Activated T-helper 17 cell treated with anti-CD3 and anti-CD28 coated beads, Interleukin-2, amount 50 U/mL, for 72 hours (primary cell): ENCODE measurements around the gene SECISBP2L. TPM values are rescaled to one million over a fixed set of nuclear protein-coding genes. Genes with fewer than 3 reads are reported as not detected.
A peak's percentile ranks its signal among the peaks of the same experiment; 100 is the strongest.
"Not testable (repeated sequence)": the region's sequence is repeated elsewhere in the genome, so short reads cannot be mapped to it uniquely, and the experiment has no call there.

Source experiments
- ATAC-seq: fragments of 150-1000 bp; cut with Tn5 transposase; replicated peaks from 2 replicates; pipeline ENCODE4 v1.10.0; 2021; ENCODE audit warnings: mild to moderate bottlenecking, moderate library complexity
- H3K27ac Mint-ChIP-seq: one replicate; pipeline ENCODE4 v1.8.0; 2022; ENCODE audit warnings: mixed read lengths
- H3K27me3 Mint-ChIP-seq: one replicate; pipeline ENCODE4 v1.8.0; 2022; ENCODE audit warnings: mixed read lengths
- H3K36me3 Mint-ChIP-seq: one replicate; pipeline ENCODE4 v1.8.0; 2022; ENCODE audit warnings: low read depth, mild to moderate bottlenecking, mixed read lengths
- H3K4me1 Mint-ChIP-seq: one replicate; pipeline ENCODE4 v1.8.0; 2022; ENCODE audit warnings: mixed read lengths
- H3K4me3 Mint-ChIP-seq: one replicate; pipeline ENCODE4 v1.8.0; 2022; ENCODE audit warnings: mild to moderate bottlenecking, mixed read lengths
- H3K9me3 Mint-ChIP-seq: one replicate; pipeline ENCODE4 v1.8.0; 2022; ENCODE audit warnings: mixed read lengths
- total RNA-seq, 2 donors: library from RNA; stranded (reverse); gene quantifications; one replicate each; pipeline ENCODE4 v1.2.3, GENCODE V29; 2022

Gene SECISBP2L, protein sequence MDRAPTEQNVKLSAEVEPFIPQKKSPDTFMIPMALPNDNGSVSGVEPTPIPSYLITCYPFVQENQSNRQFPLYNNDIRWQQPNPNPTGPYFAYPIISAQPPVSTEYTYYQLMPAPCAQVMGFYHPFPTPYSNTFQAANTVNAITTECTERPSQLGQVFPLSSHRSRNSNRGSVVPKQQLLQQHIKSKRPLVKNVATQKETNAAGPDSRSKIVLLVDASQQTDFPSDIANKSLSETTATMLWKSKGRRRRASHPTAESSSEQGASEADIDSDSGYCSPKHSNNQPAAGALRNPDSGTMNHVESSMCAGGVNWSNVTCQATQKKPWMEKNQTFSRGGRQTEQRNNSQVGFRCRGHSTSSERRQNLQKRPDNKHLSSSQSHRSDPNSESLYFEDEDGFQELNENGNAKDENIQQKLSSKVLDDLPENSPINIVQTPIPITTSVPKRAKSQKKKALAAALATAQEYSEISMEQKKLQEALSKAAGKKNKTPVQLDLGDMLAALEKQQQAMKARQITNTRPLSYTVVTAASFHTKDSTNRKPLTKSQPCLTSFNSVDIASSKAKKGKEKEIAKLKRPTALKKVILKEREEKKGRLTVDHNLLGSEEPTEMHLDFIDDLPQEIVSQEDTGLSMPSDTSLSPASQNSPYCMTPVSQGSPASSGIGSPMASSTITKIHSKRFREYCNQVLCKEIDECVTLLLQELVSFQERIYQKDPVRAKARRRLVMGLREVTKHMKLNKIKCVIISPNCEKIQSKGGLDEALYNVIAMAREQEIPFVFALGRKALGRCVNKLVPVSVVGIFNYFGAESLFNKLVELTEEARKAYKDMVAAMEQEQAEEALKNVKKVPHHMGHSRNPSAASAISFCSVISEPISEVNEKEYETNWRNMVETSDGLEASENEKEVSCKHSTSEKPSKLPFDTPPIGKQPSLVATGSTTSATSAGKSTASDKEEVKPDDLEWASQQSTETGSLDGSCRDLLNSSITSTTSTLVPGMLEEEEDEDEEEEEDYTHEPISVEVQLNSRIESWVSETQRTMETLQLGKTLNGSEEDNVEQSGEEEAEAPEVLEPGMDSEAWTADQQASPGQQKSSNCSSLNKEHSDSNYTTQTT
- total RNA-seq = 10 to 100 TPM; 20.1 to 40.2 TPM

DNA sequence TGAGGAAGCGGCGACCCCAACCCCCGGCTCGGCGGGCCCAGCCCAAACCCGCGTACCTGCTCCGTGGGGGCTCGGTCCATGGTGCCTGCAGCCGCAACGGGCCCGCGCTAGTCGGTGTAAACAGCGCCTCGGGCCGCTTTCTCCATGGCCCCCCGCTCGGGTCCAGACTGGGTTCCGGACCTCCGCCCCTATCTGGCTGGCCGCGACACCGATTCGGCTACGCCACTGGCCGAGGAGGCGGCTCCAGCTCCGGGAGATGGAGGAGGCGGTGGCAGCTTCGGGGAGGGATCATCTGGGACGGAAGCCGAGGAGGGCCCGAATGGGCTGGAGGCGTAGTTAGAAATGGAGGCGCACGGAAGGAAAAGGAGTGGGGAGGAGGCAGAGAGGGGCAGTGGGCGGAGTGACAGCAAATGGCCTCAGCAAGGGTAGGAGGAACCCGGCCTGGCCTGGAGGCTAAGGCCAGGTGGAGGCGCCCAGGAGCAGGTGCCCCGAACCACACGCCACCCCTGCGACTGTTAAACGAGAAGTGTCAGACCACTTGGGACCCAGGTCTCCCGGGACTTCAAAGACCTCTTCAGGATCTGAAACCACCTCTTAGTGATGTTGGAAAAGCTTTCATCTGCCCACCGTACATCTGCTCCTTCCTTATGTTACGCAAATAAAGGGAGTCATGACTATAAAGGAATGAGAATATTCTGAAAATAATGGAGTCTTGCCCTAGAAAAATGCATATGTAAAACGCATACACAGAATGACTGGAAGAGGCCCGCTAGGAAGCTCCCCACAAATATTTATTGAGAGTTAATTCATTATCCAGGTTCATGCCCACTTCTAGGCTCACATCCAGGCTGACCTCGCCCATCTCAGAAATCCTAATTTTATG is at the start of gene SECISBP2L:
TSS of gene SECISBP2L (minus strand) at position 227 of the 883 bp plus-strand sequence. CDS start at position 80, 147 bp downstream.
- peaks cover 5% of the 10 kb centered on the region for H3K36me3 Mint-ChIP-seq
- no peaks in the 10 kb centered on the region for H3K9me3 Mint-ChIP-seq
- H3K27ac Mint-ChIP-seq = peak within 1 kb of the TSS; percentile 96
- peak within 1 kb of the TSS; percentile 97 for H3K4me3 Mint-ChIP-seq
- H3K27me3 Mint-ChIP-seq = no peaks in the 10 kb centered on the region
- H3K4me1 Mint-ChIP-seq = peaks cover 8% of the 10 kb centered on the region
- ATAC-seq = peak; percentile 94

DNA sequence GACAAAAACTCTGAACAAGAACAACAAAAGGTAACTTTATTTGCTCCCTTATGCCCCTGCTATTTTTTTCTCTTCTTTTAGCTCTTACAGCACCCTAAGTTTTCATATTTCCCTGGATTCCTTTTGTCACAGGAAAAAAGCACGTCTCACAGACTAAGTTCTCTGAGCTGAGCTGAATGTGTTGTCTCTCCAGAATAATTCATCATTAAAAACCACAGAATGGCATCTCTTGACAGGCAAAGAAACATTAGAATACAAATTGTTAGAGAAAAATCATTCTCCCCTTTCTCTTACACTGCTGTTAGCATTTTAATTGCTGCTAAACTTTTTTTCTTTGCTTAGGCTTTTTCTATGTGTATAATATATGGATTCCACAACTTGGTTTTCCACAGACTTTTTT is 48.7 kb upstream of the SECISBP2L start:
- Mint-ChIP-seq H3K27ac (no peak overlapping the region), H3K27me3 (no peaks in the 10 kb centered on the region), H3K4me3 (no peak overlapping the region), H3K4me1 (no peaks in the 10 kb centered on the region), H3K9me3 (no peaks in the 10 kb centered on the region), H3K36me3 (no peaks in the 10 kb centered on the region)
- no peak for ATAC-seq

DNA sequence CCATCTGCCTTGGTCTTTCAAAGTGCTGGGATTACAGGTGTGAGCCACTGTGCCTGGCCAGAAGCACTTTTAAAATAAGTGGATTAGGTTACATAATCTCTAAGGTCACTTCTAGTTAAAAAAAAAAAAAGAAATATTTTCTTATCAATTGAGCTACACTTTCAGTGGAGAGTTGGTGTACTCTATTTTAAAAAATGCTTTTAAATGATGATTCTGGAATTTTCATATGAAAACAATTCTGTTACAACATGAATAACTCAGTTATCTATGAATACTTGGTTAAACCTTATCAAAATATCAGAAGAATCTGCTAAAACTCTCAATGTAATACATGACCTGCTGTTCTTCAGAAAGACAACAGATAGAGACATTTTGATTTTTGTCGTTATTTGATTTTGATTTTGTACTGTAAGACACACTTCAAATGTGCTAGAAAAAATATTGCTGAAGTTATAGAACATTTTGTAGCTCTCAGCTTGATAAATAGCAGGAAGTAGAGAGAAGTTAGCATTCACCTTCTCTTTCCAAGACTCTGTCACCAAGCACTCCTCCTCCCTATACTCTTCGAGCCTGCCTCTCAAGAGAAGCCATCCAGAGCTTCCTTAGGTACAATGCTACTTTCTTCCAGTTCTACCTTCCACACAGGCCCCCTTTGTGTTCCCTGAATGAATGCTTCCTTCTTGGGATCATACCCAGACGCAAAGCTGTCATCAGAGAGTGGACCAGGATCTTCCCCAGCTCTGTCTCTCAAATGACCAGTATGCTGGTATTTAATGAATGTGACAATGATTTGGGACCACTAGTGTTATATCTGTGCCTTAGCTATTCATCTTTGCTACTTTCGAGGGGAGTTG is 47.2 kb upstream of the SECISBP2L start:
- no peak for ATAC-seq
- H3K9me3 Mint-ChIP-seq = no peaks in the 10 kb centered on the region
- H3K27ac Mint-ChIP-seq = no peak overlapping the region
- H3K27me3 Mint-ChIP-seq = no peaks in the 10 kb centered on the region
- no peaks in the 10 kb centered on the region for H3K4me1 Mint-ChIP-seq
- no peaks in the 10 kb centered on the region for H3K36me3 Mint-ChIP-seq
- H3K4me3 Mint-ChIP-seq = no peak overlapping the region

DNA sequence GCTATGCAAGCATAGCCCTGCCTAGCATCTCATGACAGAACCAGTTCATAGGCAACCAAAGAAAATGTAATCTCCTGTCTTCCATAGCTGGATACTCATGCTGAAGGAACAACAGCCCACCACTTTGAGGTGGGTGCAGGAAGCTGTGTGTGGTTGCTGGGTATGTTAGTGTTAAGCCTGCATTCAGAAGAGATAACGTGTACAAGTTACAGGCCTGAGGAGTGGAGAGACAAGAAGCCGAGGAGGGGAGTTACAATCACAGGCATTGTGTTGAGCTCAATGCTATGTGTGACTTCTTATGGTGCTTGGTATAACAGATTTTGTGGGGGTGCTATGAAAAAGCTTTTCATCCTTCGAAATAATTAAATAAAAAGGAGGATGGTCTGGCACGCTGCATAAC is 42.8 kb upstream of the SECISBP2L start:
- no peaks in the 10 kb centered on the region for H3K27me3 Mint-ChIP-seq
- no peaks in the 10 kb centered on the region for H3K9me3 Mint-ChIP-seq
- H3K36me3 Mint-ChIP-seq = no peaks in the 10 kb centered on the region
- no peaks in the 10 kb centered on the region for H3K4me1 Mint-ChIP-seq
- H3K27ac Mint-ChIP-seq = no peak overlapping the region
- ATAC-seq = no peak
- no peak overlapping the region for H3K4me3 Mint-ChIP-seq

DNA sequence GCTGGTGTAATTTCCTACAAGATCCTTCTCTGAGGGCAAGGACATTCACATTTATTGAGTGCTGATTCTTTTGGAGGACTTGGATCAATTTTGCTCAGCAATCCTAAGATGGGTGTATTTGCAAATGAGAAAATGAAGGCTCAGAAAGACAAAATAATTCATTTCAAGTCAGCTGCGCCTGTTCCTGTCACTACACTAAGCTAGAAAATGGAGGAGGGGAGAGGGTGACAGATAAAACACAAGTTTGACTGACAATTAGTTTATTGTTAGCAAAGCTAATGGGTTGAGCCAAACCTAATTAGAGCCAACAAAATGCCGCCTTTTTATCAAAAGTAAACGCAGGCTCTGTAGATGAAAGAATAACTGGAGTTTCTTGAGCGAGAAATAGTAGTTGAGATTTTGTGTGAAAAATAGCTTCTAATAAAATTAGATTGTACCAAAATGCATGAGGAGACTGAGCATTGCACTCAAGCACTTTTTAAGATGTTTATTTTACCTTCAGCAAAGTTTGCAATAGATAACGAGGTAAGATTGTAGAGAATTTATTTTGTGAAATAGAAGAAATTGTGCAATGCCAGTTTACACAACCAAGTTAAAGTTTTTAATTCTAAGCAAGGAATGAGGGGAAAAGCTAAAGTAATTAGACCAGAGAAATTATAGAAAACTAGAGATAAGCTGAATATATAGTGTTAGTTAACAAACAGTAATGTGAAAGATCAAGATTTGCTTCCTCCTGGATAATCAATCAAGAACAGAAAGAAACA is 39.6 kb upstream of the SECISBP2L start:
- no peaks in the 10 kb centered on the region for H3K4me1 Mint-ChIP-seq

DNA sequence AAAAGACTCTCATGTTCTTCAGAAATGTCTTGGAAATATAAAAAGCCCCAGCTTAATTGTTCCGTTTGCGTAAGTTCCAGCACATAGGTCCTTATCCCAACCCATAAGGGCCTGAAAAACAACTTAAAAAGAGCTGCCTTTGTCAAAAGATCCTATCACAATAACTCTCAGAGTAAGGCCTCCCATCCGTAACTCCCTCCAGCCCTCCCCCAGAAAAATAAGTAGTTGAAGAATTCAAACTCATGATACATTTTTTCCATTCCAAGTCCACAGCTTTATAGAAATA is 38.0 kb upstream of the SECISBP2L start:
- no peak for ATAC-seq
- H3K36me3 Mint-ChIP-seq = no peaks in the 10 kb centered on the region
- H3K9me3 Mint-ChIP-seq = no peaks in the 10 kb centered on the region
- H3K27ac Mint-ChIP-seq = no peak overlapping the region
- H3K4me1 Mint-ChIP-seq = no peaks in the 10 kb centered on the region
- no peaks in the 10 kb centered on the region for H3K27me3 Mint-ChIP-seq
- no peak overlapping the region for H3K4me3 Mint-ChIP-seq

More for the DNA sequence above, 39.6 kb upstream of the SECISBP2L start:
- Mint-ChIP-seq H3K9me3 (no peaks in the 10 kb centered on the region), H3K36me3 (no peaks in the 10 kb centered on the region), H3K27ac (no peak overlapping the region), H3K27me3 (no peaks in the 10 kb centered on the region), H3K4me3 (no peak overlapping the region)
- ATAC-seq = no peak

DNA sequence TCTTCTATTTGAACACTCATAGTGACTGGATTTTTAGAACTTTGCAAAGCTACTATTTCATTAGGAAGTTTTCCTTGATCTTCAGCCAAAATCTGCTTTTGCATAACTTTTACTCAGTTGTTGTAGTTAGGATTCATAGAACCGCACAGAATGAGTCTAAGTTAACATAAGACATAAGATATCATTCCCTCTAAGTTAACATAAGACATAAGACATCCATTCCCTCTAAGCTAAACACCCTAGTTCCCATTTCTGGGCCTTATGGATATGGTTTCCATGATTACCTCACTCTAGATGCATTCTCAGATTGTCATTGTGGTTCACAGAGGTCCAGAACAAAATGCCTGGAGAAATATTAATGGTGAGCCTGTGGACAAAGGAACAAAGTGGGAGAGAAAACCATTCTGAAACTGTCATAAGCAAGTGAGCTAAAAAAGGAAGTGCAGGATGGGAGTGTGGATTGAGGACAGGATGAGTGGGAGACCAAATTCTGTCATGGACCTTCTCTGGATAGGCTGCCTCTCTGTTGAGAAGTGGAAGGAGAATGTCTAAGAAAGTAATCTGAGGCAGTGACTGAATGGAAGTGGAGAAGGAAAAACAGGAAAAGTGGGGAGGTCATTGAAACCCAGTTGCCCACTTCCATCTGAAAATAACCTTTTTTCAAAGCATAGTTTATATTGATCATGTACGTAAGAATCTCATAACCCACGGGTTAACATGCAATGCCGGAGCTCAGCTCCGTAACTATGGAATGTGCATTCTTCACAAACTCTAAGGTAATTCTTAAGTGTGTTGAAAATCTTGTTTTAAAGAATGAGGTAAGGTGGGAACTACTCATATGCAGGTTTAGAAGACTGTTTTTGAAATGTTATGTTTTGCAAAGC is 37.4 kb upstream of the SECISBP2L start:
- H3K4me3 Mint-ChIP-seq = no peak overlapping the region
- no peak for ATAC-seq
- no peaks in the 10 kb centered on the region for H3K27me3 Mint-ChIP-seq
- H3K27ac Mint-ChIP-seq = no peak overlapping the region
- H3K36me3 Mint-ChIP-seq = no peaks in the 10 kb centered on the region
- no peaks in the 10 kb centered on the region for H3K4me1 Mint-ChIP-seq
- H3K9me3 Mint-ChIP-seq = no peaks in the 10 kb centered on the region

DNA sequence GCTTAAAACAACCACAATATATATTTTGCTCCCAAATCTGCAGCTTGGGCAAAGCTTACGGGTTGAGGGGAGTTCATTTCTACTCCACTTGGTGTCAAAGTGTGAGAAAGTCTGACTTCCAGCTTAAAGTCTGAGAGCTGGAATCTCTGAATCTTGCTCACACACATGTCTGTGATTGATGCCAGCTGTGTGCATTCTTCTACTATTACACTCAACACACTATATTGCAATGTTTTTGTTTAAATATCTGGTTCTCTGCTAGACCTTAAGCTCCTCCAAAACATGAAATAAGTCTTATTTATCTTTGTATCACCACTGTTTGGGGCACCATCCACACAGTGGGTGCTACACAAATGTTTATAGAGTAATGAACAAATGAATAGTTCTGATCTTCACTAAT is 36.7 kb upstream of the SECISBP2L start:
- no peaks in the 10 kb centered on the region for H3K27me3 Mint-ChIP-seq
- no peak overlapping the region for H3K27ac Mint-ChIP-seq
- no peaks in the 10 kb centered on the region for H3K4me1 Mint-ChIP-seq
- no peaks in the 10 kb centered on the region for H3K36me3 Mint-ChIP-seq
- no peaks in the 10 kb centered on the region for H3K9me3 Mint-ChIP-seq
- no peak overlapping the region for H3K4me3 Mint-ChIP-seq
- ATAC-seq = no peak

DNA sequence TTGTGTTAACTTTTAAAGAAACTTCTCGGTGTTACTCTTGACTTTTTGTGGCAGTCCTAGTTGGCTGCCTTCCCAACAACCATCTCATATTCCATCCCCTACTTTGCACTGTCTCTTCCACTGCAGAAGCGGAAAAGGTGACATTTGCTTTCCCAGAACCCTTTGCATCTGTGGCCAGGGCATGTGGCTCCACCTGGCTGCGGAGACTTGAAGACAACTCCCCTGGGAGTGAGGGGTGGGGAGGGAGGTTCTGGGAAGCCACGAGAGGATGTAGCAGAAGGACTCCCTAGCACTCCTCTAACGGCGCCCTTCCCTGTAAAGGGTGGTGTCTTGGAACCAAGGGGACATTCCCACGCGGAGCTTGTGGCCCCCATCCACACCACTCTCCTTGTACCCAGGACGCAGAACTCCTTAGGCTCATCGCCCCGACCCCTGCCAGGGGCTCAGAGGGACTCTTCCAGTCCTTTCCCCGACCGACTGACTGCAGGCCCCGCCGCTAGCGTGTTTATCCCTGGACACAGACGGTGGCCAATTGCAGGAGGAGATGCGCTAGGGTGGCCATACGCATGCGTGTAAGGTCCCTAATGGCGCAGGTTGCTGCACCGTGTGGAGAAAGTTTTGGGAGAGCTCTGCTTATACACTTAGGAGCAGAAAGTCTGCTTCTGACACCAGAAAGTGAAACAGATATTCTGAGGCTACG is 33.2 kb upstream of the SECISBP2L start:
- Mint-ChIP-seq H3K36me3 (no peaks in the 10 kb centered on the region), H3K9me3 (no peaks in the 10 kb centered on the region), H3K27ac (no peak overlapping the region), H3K4me3 (no peak overlapping the region), H3K4me1 (no peaks in the 10 kb centered on the region), H3K27me3 (no peaks in the 10 kb centered on the region)
- ATAC-seq = no peak

DNA sequence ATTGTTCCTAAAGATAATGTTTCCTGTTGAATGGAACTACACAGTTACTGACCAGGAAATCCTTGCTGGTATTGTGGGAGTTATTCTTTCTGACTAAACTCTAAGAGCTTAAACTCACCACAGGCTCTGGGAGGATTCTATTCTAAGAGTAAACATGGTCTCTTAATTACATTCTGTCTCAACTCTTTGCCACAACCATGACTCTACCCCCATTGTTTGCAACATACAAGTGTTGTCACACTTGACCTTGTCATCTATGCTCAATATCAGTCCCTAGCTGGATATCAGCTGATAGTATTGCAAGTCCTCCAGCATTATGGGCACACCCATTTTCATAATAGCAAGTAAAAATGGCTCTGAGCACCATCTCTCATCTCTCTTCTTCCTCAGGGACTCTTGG is 29.6 kb upstream of the SECISBP2L start:
- Mint-ChIP-seq H3K9me3 (no peaks in the 10 kb centered on the region), H3K36me3 (no peaks in the 10 kb centered on the region), H3K4me3 (no peak overlapping the region), H3K4me1 (no peaks in the 10 kb centered on the region), H3K27me3 (peaks cover 16% of the 10 kb centered on the region), H3K27ac (no peak overlapping the region)
- no peak for ATAC-seq

DNA sequence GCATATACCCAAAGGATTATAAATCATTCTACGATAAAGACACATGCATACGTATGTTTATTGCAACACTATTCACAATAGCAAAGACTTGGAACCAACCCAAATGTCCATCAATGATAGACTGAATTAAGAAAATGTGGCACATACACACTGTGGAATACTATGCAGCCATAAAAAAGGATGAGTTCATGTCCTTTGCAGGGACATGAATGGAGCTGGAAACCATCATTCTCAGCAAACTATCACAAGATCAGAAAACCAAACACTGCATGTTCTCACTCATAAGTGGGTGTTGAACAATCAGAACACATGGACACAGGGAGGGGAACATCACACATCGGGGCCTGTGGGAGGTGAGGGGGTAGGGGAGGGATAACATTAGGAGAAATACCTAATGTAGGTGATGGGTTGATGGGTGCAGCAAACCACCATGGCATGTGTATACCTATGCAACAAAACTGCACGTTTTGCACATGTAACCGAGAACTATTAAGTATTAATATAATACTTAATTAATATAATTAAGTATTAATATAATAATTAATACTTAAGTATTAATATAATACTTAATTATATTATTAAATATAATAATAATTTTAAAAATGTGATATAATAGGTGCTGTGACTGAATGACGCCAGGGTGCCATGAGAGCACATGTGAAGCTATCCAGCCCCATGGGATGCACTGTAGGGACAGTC is 28.5 kb upstream of the SECISBP2L start:
- H3K4me1 Mint-ChIP-seq, H3K9me3 Mint-ChIP-seq, H3K4me3 Mint-ChIP-seq, H3K36me3 Mint-ChIP-seq, H3K27ac Mint-ChIP-seq, ATAC-seq: not testable (repeated sequence)
- peaks cover 27% of the 10 kb centered on the region for H3K27me3 Mint-ChIP-seq
